Neuron (in vitro differentiated cells): ENCODE results near the gene PRKCE.

Experiments used
- H2AFZ ChIP-seq: one replicate; pipeline ENCODE4 v1.6.1; 2013; ENCODE audit warnings: low read depth, mild to moderate bottlenecking, inconsistent platforms, low read length, moderate library complexity
- H3K27me3 ChIP-seq: one replicate; pipeline ENCODE4 v1.6.1; 2013; ENCODE audit warnings: low read length; ENCODE audit not compliant: insufficient read depth
- H3K36me3 ChIP-seq: one replicate; pipeline ENCODE4 v1.6.1; 2013; ENCODE audit warnings: low read length; ENCODE audit not compliant: insufficient read depth
- H3K4me1 ChIP-seq: one replicate; pipeline ENCODE4 v1.6.1; 2013; ENCODE audit warnings: low read length; ENCODE audit not compliant: insufficient read depth
- H3K4me3 ChIP-seq: 2 replicates; pipeline ENCODE4 v1.5.1; 2013; ENCODE audit warnings: mild to moderate bottlenecking, low read length, moderate library complexity
- H3K9me3 ChIP-seq: one replicate; pipeline ENCODE4 v1.6.1; 2013; ENCODE audit warnings: low read length

The PRKCE gene

GRCh38 chr2:45768208-45768607 is 116.7 kb downstream of the PRKCE start:
- Histone ChIP-seq H3K27me3 (no peaks in the 10 kb centered on the region), H3K9me3 (no peaks in the 10 kb centered on the region), H3K4me3 (no peak overlapping the region), H2AFZ (no peak overlapping the region), H3K4me1 (peaks cover 17% of the 10 kb centered on the region), H3K36me3 (no peaks in the 10 kb centered on the region)

GRCh38 chr2:45769056-45769455 is 117.6 kb downstream of the PRKCE start:
- Histone ChIP-seq H3K4me1 (peaks cover 17% of the 10 kb centered on the region), H2AFZ (no peak overlapping the region), H3K9me3 (no peaks in the 10 kb centered on the region), H3K27me3 (no peaks in the 10 kb centered on the region), H3K4me3 (no peak overlapping the region), H3K36me3 (no peaks in the 10 kb centered on the region)

GRCh38 chr2:45769854-45770576 is 118.5 kb downstream of the PRKCE start:
- no peak overlapping the region for H2AFZ ChIP-seq
- H3K9me3 ChIP-seq: no peaks in the 10 kb centered on the region
- no peaks in the 10 kb centered on the region for H3K27me3 ChIP-seq
- no peaks in the 10 kb centered on the region for H3K36me3 ChIP-seq
- no peak overlapping the region for H3K4me3 ChIP-seq
- peaks cover 17% of the 10 kb centered on the region for H3K4me1 ChIP-seq

GRCh38 chr2:45770811-45771210 is 119.3 kb downstream of the PRKCE start:
- H3K4me3 ChIP-seq: peak overlapping the region; percentile 6
- no peaks in the 10 kb centered on the region for H3K9me3 ChIP-seq
- H2AFZ ChIP-seq: peak overlapping the region; percentile 20
- peaks cover 22% of the 10 kb centered on the region for H3K4me1 ChIP-seq
- no peaks in the 10 kb centered on the region for H3K36me3 ChIP-seq
- H3K27me3 ChIP-seq: no peaks in the 10 kb centered on the region

- peak overlapping the region; percentile 20 for H2AFZ ChIP-seq
- H3K9me3 ChIP-seq: no peaks in the 10 kb centered on the region
- H3K27me3 ChIP-seq: no peaks in the 10 kb centered on the region
- peak overlapping the region; percentile 6 for H3K4me3 ChIP-seq
- H3K4me1 ChIP-seq: peaks cover 26% of the 10 kb centered on the region
- H3K36me3 ChIP-seq: no peaks in the 10 kb centered on the region
Observed at GRCh38 chr2:45771261-45771660, 119.8 kb downstream of the PRKCE start.

GRCh38 chr2:45772038-45772437 is 120.6 kb downstream of the PRKCE start:
- Histone ChIP-seq H3K4me3 (no peak overlapping the region), H3K9me3 (no peaks in the 10 kb centered on the region), H2AFZ (no peak overlapping the region), H3K36me3 (no peaks in the 10 kb centered on the region), H3K4me1 (peaks cover 30% of the 10 kb centered on the region), H3K27me3 (no peaks in the 10 kb centered on the region)

GRCh38 chr2:45773909-45774308 is 122.4 kb downstream of the PRKCE start:
- no peak overlapping the region for H3K4me3 ChIP-seq
- no peaks in the 10 kb centered on the region for H3K36me3 ChIP-seq
- H2AFZ ChIP-seq: no peak overlapping the region
- no peaks in the 10 kb centered on the region for H3K9me3 ChIP-seq
- H3K27me3 ChIP-seq: no peaks in the 10 kb centered on the region
- H3K4me1 ChIP-seq: peaks cover 30% of the 10 kb centered on the region

GRCh38 chr2:45774688-45775244 is 123.3 kb downstream of the PRKCE start:
- Histone ChIP-seq H3K4me3 (no peak overlapping the region), H3K27me3 (no peaks in the 10 kb centered on the region)

GRCh38 chr2:45776160-45776955 is 124.9 kb downstream of the PRKCE start:
- H3K4me1 ChIP-seq: peaks cover 18% of the 10 kb centered on the region
- H3K36me3 ChIP-seq: no peaks in the 10 kb centered on the region
- H3K27me3 ChIP-seq: no peaks in the 10 kb centered on the region
- no peak overlapping the region for H3K4me3 ChIP-seq
- H2AFZ ChIP-seq: no peak overlapping the region
- no peaks in the 10 kb centered on the region for H3K9me3 ChIP-seq

More at GRCh38 chr2:45774688-45775244, 123.3 kb downstream of the PRKCE start:
- no peak overlapping the region for H2AFZ ChIP-seq
- H3K36me3 ChIP-seq: no peaks in the 10 kb centered on the region
- H3K9me3 ChIP-seq: no peaks in the 10 kb centered on the region
- peaks cover 27% of the 10 kb centered on the region for H3K4me1 ChIP-seq

GRCh38 chr2:45777996-45778719 is 126.7 kb downstream of the PRKCE start:
- Histone ChIP-seq H3K27me3 (no peaks in the 10 kb centered on the region), H3K36me3 (no peaks in the 10 kb centered on the region), H3K9me3 (no peaks in the 10 kb centered on the region), H3K4me1 (peaks cover 23% of the 10 kb centered on the region), H3K4me3 (no peak overlapping the region), H2AFZ (no peak overlapping the region)

- no peaks in the 10 kb centered on the region for H3K36me3 ChIP-seq
- peaks cover 25% of the 10 kb centered on the region for H3K4me1 ChIP-seq
- H2AFZ ChIP-seq: no peak overlapping the region
- H3K9me3 ChIP-seq: no peaks in the 10 kb centered on the region
- H3K4me3 ChIP-seq: no peak overlapping the region
- H3K27me3 ChIP-seq: no peaks in the 10 kb centered on the region
Observed at GRCh38 chr2:45778720-45779171, 127.3 kb downstream of the PRKCE start.

GRCh38 chr2:45780541-45781463 is 129.3 kb downstream of the PRKCE start:
- Histone ChIP-seq H3K4me3 (no peak overlapping the region), H3K36me3 (no peaks in the 10 kb centered on the region), H2AFZ (no peak overlapping the region), H3K9me3 (no peaks in the 10 kb centered on the region), H3K27me3 (no peaks in the 10 kb centered on the region), H3K4me1 (peaks cover 21% of the 10 kb centered on the region)
